Measurements from ENCODE around the gene QSOX1. TPM values are rescaled to one million over a fixed set of nuclear protein-coding genes. Genes with fewer than 3 reads are reported as not detected.

Gene QSOX1
- total and polyA plus RNA-seq, 2 experiments from 2014 or later: 225 to 257 TPM

DNA sequence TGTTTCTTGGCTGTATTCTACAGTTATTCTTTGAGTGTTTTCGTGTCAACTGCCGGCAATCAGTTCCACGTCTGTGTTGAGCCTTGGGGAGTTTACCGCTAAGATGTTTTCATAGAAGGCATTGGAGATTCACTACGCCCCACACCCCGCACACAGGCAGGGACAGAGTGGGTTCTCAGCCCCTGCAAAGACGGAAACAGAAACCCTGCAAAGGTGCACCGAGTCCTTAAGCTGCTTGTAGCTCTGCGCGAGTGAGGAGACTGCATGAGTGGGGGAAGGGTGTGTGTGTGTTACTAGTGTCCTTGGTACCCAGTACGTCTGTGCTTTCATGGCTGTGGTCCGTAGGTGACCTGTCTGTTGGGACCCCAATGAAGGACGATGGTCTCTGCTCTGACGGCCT lies 77.3 kb downstream of the QSOX1 start:
- H3K4me1 ChIP-seq (ENCODE audit: insufficient read depth): peaks cover 30% of the 10 kb centered on the region
- H3K4me3 ChIP-seq: no peak overlapping the region

DNA sequence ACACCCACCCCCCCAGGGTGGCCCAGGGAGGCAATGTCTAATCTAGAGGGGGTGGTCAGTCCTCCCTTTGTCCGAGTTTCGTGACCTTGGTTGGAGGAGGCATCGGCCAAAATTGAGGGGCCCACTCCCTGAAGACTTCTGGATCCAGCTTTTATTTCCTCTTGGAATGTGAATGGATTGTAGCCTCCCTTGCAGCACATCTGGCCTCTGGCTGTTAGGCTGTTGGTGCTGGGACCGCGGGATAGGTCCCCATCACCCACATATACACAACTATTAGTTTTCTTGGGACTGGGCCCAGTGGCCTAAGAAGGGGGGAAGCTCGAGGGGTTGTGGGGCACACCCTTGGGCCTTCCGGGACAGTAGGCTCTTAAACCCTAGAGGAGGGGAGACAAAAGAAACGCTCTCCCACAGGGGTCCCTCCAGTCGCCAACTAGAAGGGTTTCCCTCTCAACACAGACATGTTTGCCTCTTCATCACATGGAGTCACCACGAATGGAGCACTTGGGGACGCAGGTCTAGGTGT lies 77.9 kb downstream of the QSOX1 start:
- 20% methylated on average over 11 of the region's 11 CpGs for WGBS (ENCODE audit: low lambda C conversion rate, missing lambda C conversion rate)
- H3K9me3 ChIP-seq (ENCODE audit: low read depth): no peaks in the 10 kb centered on the region
- peaks cover 96% of the 10 kb centered on the region for H3K27me3 ChIP-seq
- no peak overlapping the region for H2AFZ ChIP-seq
- no peak overlapping the region for H3K27ac ChIP-seq
- H3K79me2 ChIP-seq: no peaks in the 10 kb centered on the region
- no peaks in the 10 kb centered on the region for H4K20me1 ChIP-seq (ENCODE audit: insufficient read depth, poor library complexity, severe bottlenecking)
- no peaks in the 10 kb centered on the region for H3K36me3 ChIP-seq (replicated peaks; ENCODE audit: insufficient read depth, low read depth)
- peaks cover 30% of the 10 kb centered on the region for H3K4me1 ChIP-seq (ENCODE audit: insufficient read depth)
- no peak for TF ChIP-seq EZH2 (IDR thresholded peaks at IDR 0.05; ENCODE audit: borderline replicate concordance)
- TF ChIP-seq, protein P1, sequence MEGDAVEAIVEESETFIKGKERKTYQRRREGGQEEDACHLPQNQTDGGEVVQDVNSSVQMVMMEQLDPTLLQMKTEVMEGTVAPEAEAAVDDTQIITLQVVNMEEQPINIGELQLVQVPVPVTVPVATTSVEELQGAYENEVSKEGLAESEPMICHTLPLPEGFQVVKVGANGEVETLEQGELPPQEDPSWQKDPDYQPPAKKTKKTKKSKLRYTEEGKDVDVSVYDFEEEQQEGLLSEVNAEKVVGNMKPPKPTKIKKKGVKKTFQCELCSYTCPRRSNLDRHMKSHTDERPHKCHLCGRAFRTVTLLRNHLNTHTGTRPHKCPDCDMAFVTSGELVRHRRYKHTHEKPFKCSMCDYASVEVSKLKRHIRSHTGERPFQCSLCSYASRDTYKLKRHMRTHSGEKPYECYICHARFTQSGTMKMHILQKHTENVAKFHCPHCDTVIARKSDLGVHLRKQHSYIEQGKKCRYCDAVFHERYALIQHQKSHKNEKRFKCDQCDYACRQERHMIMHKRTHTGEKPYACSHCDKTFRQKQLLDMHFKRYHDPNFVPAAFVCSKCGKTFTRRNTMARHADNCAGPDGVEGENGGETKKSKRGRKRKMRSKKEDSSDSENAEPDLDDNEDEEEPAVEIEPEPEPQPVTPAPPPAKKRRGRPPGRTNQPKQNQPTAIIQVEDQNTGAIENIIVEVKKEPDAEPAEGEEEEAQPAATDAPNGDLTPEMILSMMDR (IDR thresholded peaks at IDR 0.05; ENCODE audit: poor library complexity): no peak
- TF ChIP-seq EZH2phosphoT487 (IDR thresholded peaks at IDR 0.05; ENCODE audit: low read depth, severe bottlenecking, unreplicated experiment): no peak
- no peak overlapping the region for H3K4me2 ChIP-seq
- no peak overlapping the region for H3K4me3 ChIP-seq
- DNase-seq (ENCODE audit: low spot score): no peak
- no peaks in the 10 kb centered on the region for H3K9me2 ChIP-seq (replicated peaks; ENCODE audit: insufficient read depth)

More for the DNA sequence above, 77.3 kb downstream of the QSOX1 start:
- Histone ChIP-seq H2AFZ (no peak overlapping the region), H3K4me2 (peak overlapping the region; percentile 100), H3K27ac (no peak overlapping the region), H3K27me3 (peaks cover 96% of the 10 kb centered on the region), H3K36me3 (replicated peaks; ENCODE audit: insufficient read depth, low read depth) (no peaks in the 10 kb centered on the region), H3K9me2 (replicated peaks; ENCODE audit: insufficient read depth) (no peaks in the 10 kb centered on the region), H4K20me1 (ENCODE audit: insufficient read depth, poor library complexity, severe bottlenecking) (no peaks in the 10 kb centered on the region), H3K79me2 (no peaks in the 10 kb centered on the region), H3K9me3 (ENCODE audit: low read depth) (no peaks in the 10 kb centered on the region)
- TF ChIP-seq, protein P1 (IDR thresholded peaks at IDR 0.05; ENCODE audit: poor library complexity): no peak
- TF ChIP-seq EZH2 (IDR thresholded peaks at IDR 0.05; ENCODE audit: borderline replicate concordance) (no peak), EZH2phosphoT487 (IDR thresholded peaks at IDR 0.05; ENCODE audit: low read depth, severe bottlenecking, unreplicated experiment) (no peak)
- 3% methylated on average over 14 of the region's 14 CpGs for WGBS (ENCODE audit: low lambda C conversion rate, missing lambda C conversion rate)
- DNase-seq (ENCODE audit: low spot score): no peak

DNA sequence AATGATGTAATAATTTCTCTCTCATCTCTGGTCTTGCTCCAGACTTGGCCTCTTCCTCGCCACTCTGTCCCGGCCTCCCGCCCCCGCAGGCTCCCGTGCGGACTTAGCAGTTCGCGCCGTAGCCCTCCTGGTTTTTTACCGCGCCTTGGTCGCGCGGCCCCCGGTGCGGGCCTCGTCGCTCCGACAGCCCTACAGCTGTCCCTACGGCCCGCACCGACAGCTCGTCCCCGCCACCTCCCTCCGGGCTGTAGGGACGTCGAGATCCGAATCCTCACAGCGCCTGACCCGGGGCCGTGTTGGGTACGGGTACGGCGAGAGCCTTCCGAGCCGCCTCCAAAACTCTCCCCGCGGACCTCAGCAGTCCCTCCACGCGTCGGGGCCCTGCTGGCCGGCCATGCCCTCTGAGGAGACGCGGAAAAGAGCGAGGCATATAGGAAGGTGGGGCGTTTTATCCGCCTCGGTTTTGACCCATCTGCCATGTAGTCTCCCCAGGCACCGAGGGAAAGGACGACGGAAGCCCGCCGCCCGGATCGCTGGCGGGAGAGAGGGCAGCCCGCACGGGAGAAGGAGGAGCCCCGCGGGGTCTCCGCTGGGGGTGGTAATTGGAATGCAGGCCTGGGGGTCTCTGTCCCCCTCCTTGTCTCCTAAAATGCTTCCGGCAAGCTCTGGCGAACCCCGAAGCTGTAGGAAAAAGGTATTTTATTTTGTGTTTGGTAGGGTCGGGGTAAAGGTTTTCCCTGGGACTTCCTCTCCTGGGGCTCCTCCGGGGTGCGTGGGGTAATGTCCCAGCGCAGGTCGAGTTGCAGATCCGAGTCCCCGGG lies 78.7 kb downstream of the QSOX1 start:
- no peak overlapping the region for H3K4me3 ChIP-seq
- peaks cover 30% of the 10 kb centered on the region for H3K4me1 ChIP-seq (ENCODE audit: insufficient read depth)
- no peaks in the 10 kb centered on the region for H4K20me1 ChIP-seq (ENCODE audit: insufficient read depth, poor library complexity, severe bottlenecking)
- no peaks in the 10 kb centered on the region for H3K9me2 ChIP-seq (replicated peaks; ENCODE audit: insufficient read depth)
- H3K36me3 ChIP-seq (replicated peaks; ENCODE audit: insufficient read depth, low read depth): no peaks in the 10 kb centered on the region
- H3K27ac ChIP-seq: no peak overlapping the region
- peak overlapping the region; percentile 20 for H2AFZ ChIP-seq
- WGBS (ENCODE audit: low lambda C conversion rate, missing lambda C conversion rate): 3% methylated on average over 65 of the region's 71 CpGs
- DNase-seq (ENCODE audit: low spot score): no peak
- TF ChIP-seq, protein P1 (IDR thresholded peaks at IDR 0.05; ENCODE audit: poor library complexity): no peak
- TF ChIP-seq EZH2phosphoT487 (IDR thresholded peaks at IDR 0.05; ENCODE audit: low read depth, severe bottlenecking, unreplicated experiment): peak; percentile 88
- TF ChIP-seq EZH2 (IDR thresholded peaks at IDR 0.05; ENCODE audit: borderline replicate concordance): peak; percentile 100
- peak overlapping the region; percentile 62 for H3K4me2 ChIP-seq
- no peaks in the 10 kb centered on the region for H3K9me3 ChIP-seq (ENCODE audit: low read depth)
- H3K79me2 ChIP-seq: no peaks in the 10 kb centered on the region
- H3K27me3 ChIP-seq: peaks cover 96% of the 10 kb centered on the region

Data from hepatocyte (in vitro differentiated cells).